GM12878 (cell line): ENCODE data around the gene ANAPC5. TPM values are rescaled to one million over a fixed set of nuclear protein-coding genes. Genes with fewer than 3 reads are reported as not detected.
A peak's percentile ranks its signal among the peaks of the same experiment; 100 is the strongest.

Source experiments
- FOXK2 ChIP-seq: fragments of 450-650 bp; IDR thresholded peaks from 2 replicates; pipeline ENCODE4 v1.6.1; 2017; ENCODE audit warnings: mild to moderate bottlenecking, moderate library complexity
- NBN ChIP-seq: fragments of 450-650 bp; IDR thresholded peaks from 2 replicates; pipeline ENCODE4 v1.6.1; 2016
- NFYB ChIP-seq: IDR thresholded peaks from 2 replicates; pipeline ENCODE4 v1.6.1; 2011; ENCODE audit warnings: low read depth, mild to moderate bottlenecking, low read length, improper control_type of control experiment, moderate library complexity; ENCODE audit not compliant: insufficient read depth
- PML ChIP-seq: IDR thresholded peaks from 2 replicates; pipeline ENCODE4 v1.6.1; 2012; ENCODE audit warnings: low read length, inconsistent platforms
- RCOR1 ChIP-seq: conservative IDR thresholded peaks from 2 replicates; pipeline ENCODE4 v1.6.1; 2012; ENCODE audit warnings: low read depth, low read length, improper control_type of control experiment
- RUNX3 ChIP-seq: IDR thresholded peaks from 2 replicates; pipeline ENCODE4 v1.6.1; 2012; ENCODE audit warnings: low read length, inconsistent platforms
- SMC3 ChIP-seq: IDR thresholded peaks from 2 replicates; pipeline ENCODE4 v1.6.1; 2011; ENCODE audit warnings: low read length, improper control_type of control experiment, borderline replicate concordance
- TARDBP ChIP-seq: IDR thresholded peaks from 2 replicates; pipeline ENCODE4 v1.6.1; 2016; ENCODE audit warnings: borderline replicate concordance
- ZBED1 ChIP-seq: IDR thresholded peaks from 2 replicates; pipeline ENCODE4 v1.6.1; 2016; ENCODE audit warnings: borderline replicate concordance
- polyA plus RNA-seq, 11 experiments: library from polyadenylated mRNA; depleted of rRNA in 4 of 11; unstranded in 6 of 11; stranded (reverse) in 5 of 11; fragments of >200 nt; fragmentation: Nextera tagmentation in 4 of 11; fragmentation: Illumina TruSeq in 1 of 11; extraction: Ambion mirVana in 4 of 11; extraction: Trizol in 1 of 11; gene quantifications; 1 replicate in 1 of 11; 2 replicates in 10 of 11; pipeline versions ENCODE4 v1.2.1 to v1.2.3, GENCODE V29; 2011 to 2016; ENCODE audit warnings: inconsistent platforms in 2 of 11, missing spikeins in 2 of 11, low read depth in 1 of 11
- total RNA-seq, 4 experiments: library from RNA; depleted of rRNA in 3 of 4; stranded (reverse); fragments of >200 nt in 3 of 4; fragmentation: Illumina TruSeq in 1 of 4; extraction: Trizol in 1 of 4; gene quantifications; 2 replicates each; pipeline versions ENCODE4 v1.2.1 to v1.2.3, GENCODE V29; 2013 to 2021
- TF ChIP-seq, protein P1 (sequence below): fragments of 450-650 bp; IDR thresholded peaks from 2 replicates; pipeline ENCODE4 v1.6.1; 2016; ENCODE audit warnings: mild to moderate bottlenecking
- TF ChIP-seq, protein P2 (sequence below): IDR thresholded peaks from 2 replicates; pipeline ENCODE4 v1.6.1; 2011; ENCODE audit warnings: borderline replicate concordance, low read depth, mild to moderate bottlenecking, moderate library complexity, low read length; ENCODE audit not compliant: insufficient read depth, poor library complexity, severe bottlenecking
- TF ChIP-seq, protein P3 (sequence below): fragments of 450-650 bp; IDR thresholded peaks from 2 replicates; pipeline ENCODE4 v1.6.1; 2016; ENCODE audit warnings: mild to moderate bottlenecking
- TF ChIP-seq, protein P4 (sequence below): fragments of 450-650 bp; IDR thresholded peaks from 2 replicates; pipeline ENCODE4 v1.6.1; 2017; ENCODE audit warnings: antibody characterized with exemption, mild to moderate bottlenecking, moderate library complexity
- TF ChIP-seq, protein P5 (sequence below): fragments of 450-650 bp; IDR thresholded peaks from 2 replicates; pipeline ENCODE4 v1.6.1; 2017; ENCODE audit warnings: borderline replicate concordance

ANAPC5 gene
- total and polyA plus RNA-seq, 10 of the 15 experiments (the other 5 are each of a cell fraction or from before 2014, with no cell fraction given), result 102 to 227 (median 166) TPM

DNA sequence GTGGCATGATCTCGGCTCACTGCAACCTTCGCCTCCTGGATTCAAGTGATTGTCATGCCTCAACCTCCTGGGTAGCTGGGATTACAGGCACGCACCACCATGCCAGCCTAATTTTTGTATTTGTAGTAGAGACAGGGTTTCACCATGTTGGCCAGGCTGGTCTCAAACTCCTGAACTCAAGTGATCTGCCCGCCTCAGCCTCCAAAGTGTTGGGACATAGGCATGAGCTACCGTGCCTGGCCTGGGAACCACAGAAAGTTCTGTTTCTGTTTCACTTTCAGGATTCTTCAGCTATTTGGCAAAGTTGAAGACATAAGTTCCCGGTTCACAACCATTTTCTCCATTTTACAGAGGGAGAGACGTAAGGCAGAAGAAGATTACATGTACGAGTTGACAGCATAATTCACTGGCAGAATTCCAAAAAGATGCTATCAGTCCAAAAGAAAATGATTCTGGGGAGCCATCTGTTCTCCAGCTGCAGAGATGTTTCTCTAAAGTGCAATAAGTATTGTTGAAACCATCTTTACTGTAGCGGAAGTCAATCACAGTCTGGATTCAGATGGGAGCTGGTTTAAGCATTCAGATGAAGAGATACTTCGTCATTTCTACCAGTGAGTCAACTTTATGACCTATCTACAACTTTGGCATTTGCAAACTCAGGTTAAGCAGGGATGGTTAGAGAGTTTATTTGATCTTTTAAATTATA is 39.6 kb upstream of the ANAPC5 start (continued):
- TF ChIP-seq ZBED1 (no peak), RCOR1 (no peak), NBN (peak; percentile 72), RUNX3 (peak; percentile 81), PML (0 out of 2 replicates have a peak, but pooled peaks have one; percentile 25), FOXK2 (no peak), TARDBP (no peak), NFYB (no peak), SMC3 (no peak)
- TF ChIP-seq, protein P1, sequence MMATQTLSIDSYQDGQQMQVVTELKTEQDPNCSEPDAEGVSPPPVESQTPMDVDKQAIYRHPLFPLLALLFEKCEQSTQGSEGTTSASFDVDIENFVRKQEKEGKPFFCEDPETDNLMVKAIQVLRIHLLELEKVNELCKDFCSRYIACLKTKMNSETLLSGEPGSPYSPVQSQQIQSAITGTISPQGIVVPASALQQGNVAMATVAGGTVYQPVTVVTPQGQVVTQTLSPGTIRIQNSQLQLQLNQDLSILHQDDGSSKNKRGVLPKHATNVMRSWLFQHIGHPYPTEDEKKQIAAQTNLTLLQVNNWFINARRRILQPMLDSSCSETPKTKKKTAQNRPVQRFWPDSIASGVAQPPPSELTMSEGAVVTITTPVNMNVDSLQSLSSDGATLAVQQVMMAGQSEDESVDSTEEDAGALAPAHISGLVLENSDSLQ, result peak; percentile 29; the same call in 1 of the 2 replicates
- TF ChIP-seq, protein P2, sequence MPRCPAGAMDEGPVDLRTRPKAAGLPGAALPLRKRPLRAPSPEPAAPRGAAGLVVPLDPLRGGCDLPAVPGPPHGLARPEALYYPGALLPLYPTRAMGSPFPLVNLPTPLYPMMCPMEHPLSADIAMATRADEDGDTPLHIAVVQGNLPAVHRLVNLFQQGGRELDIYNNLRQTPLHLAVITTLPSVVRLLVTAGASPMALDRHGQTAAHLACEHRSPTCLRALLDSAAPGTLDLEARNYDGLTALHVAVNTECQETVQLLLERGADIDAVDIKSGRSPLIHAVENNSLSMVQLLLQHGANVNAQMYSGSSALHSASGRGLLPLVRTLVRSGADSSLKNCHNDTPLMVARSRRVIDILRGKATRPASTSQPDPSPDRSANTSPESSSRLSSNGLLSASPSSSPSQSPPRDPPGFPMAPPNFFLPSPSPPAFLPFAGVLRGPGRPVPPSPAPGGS, result no peak
- TF ChIP-seq, protein P3, sequence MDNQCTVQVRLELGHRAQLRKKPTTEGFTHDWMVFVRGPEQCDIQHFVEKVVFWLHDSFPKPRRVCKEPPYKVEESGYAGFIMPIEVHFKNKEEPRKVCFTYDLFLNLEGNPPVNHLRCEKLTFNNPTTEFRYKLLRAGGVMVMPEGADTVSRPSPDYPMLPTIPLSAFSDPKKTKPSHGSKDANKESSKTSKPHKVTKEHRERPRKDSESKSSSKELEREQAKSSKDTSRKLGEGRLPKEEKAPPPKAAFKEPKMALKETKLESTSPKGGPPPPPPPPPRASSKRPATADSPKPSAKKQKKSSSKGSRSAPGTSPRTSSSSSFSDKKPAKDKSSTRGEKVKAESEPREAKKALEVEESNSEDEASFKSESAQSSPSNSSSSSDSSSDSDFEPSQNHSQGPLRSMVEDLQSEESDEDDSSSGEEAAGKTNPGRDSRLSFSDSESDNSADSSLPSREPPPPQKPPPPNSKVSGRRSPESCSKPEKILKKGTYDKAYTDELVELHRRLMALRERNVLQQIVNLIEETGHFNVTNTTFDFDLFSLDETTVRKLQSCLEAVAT, result 0 out of 2 replicates have a peak, but pooled peaks have one; percentile 50
- TF ChIP-seq, protein P4, sequence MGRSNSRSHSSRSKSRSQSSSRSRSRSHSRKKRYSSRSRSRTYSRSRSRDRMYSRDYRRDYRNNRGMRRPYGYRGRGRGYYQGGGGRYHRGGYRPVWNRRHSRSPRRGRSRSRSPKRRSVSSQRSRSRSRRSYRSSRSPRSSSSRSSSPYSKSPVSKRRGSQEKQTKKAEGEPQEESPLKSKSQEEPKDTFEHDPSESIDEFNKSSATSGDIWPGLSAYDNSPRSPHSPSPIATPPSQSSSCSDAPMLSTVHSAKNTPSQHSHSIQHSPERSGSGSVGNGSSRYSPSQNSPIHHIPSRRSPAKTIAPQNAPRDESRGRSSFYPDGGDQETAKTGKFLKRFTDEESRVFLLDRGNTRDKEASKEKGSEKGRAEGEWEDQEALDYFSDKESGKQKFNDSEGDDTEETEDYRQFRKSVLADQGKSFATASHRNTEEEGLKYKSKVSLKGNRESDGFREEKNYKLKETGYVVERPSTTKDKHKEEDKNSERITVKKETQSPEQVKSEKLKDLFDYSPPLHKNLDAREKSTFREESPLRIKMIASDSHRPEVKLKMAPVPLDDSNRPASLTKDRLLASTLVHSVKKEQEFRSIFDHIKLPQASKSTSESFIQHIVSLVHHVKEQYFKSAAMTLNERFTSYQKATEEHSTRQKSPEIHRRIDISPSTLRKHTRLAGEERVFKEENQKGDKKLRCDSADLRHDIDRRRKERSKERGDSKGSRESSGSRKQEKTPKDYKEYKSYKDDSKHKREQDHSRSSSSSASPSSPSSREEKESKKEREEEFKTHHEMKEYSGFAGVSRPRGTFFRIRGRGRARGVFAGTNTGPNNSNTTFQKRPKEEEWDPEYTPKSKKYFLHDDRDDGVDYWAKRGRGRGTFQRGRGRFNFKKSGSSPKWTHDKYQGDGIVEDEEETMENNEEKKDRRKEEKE, result no peak
- TF ChIP-seq, protein P5, sequence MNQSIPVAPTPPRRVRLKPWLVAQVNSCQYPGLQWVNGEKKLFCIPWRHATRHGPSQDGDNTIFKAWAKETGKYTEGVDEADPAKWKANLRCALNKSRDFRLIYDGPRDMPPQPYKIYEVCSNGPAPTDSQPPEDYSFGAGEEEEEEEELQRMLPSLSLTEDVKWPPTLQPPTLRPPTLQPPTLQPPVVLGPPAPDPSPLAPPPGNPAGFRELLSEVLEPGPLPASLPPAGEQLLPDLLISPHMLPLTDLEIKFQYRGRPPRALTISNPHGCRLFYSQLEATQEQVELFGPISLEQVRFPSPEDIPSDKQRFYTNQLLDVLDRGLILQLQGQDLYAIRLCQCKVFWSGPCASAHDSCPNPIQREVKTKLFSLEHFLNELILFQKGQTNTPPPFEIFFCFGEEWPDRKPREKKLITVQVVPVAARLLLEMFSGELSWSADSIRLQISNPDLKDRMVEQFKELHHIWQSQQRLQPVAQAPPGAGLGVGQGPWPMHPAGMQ, result no peak
- TF ChIP-seq, all 136 proteins: peak for 17
